Loucy (cell line): ENCODE measurements around the gene NAA35.

Experiments used
- CTCF ChIP-seq: fragments of 200-600 bp; sonication (generic); conservative IDR thresholded peaks from 2 replicates; pipeline ENCODE4 v1.5.1; 2014; ENCODE audit warnings: mild to moderate bottlenecking, antibody characterized with exemption, low read length
- EZH2phosphoT487 ChIP-seq: fragments of 200-600 bp; IDR thresholded peaks from 2 replicates; pipeline ENCODE4 v1.6.1; 2018; ENCODE audit warnings: antibody characterized with exemption, mild to moderate bottlenecking, moderate library complexity, borderline replicate concordance

- peak; percentile 64 for TF ChIP-seq CTCF
- no peak for TF ChIP-seq EZH2phosphoT487
Measured at GRCh38 chr9:85900504-85901201, 40.3 kb upstream of the NAA35 start.
